WTC11 (cell line): ENCODE data around the gene FOXJ3. TPM values are rescaled to one million over a fixed set of nuclear protein-coding genes. Genes with fewer than 3 reads are reported as not detected.

Experiments used
- ATAC-seq: fragments of 200-7000 bp; cut with Tn5 transposase; 2 replicates; pipeline ENCODE4 v1.10.0; 2021; ENCODE audit warnings: mild to moderate bottlenecking, moderate library complexity
- CTCF ChIA-PET: fragments of 300-600 bp; sonication (Branson Sonifier 250); formaldehyde crosslinking; loops from one replicate; lab custom pipeline; 2021; ENCODE audit warnings: antibody characterized with exemption; lab: Charles Lee
- POLR2A ChIA-PET: fragments of 350-600 bp; sonication (Branson Sonifier 250); formaldehyde crosslinking; loops from one replicate; lab custom pipeline; 2021; ENCODE audit warnings: antibody characterized with exemption; lab: Charles Lee
- DNase-seq: peaks from one replicate; pipeline ENCODE4 v3.0.0; 2021; ENCODE audit warnings: low spot score
- H3K27ac Mint-ChIP-seq: 2 replicates; pipeline ENCODE4 v1.8.0; 2021; ENCODE audit warnings: mixed read lengths
- H3K27me3 Mint-ChIP-seq: 2 replicates; pipeline ENCODE4 v1.8.0; 2021; ENCODE audit warnings: low read depth, mild to moderate bottlenecking, moderate library complexity, mixed read lengths
- H3K36me3 Mint-ChIP-seq: 2 replicates; pipeline ENCODE4 v1.8.0; 2021; ENCODE audit warnings: mixed read lengths
- H3K4me1 Mint-ChIP-seq: 2 replicates; pipeline ENCODE4 v1.8.0; 2022; ENCODE audit warnings: mixed read lengths
- H3K4me3 Mint-ChIP-seq: 2 replicates; pipeline ENCODE4 v1.8.0; 2021; ENCODE audit warnings: mild to moderate bottlenecking, moderate library complexity, mixed read lengths
- H3K9me3 Mint-ChIP-seq: 2 replicates; pipeline ENCODE4 v1.8.0; 2021; ENCODE audit warnings: mixed read lengths
- ELF4 ChIP-seq: sonication (generic); formaldehyde crosslinking; IDR thresholded peaks from 2 replicates; pipeline ENCODE4 v1.8.1; 2022; ENCODE audit warnings: low read depth, mild to moderate bottlenecking, moderate library complexity, missing genetic modification reagents
- GABPB1 ChIP-seq: sonication (generic); formaldehyde crosslinking; IDR thresholded peaks from 2 replicates; pipeline ENCODE4 v1.8.1; 2023; ENCODE audit warnings: mild to moderate bottlenecking, missing genetic modification reagents
- GTF2I ChIP-seq: fragments of 250-450 bp; sonication (Bioruptor Pico); conservative IDR thresholded peaks from 2 replicates; pipeline ENCODE4 v1.4.0; 2021; ENCODE audit warnings: mild to moderate bottlenecking
- JAZF1 ChIP-seq: fragments of 250-450 bp; sonication (Bioruptor Pico); IDR thresholded peaks from 2 replicates; pipeline ENCODE4 v1.9.0; 2021; ENCODE audit warnings: moderate library complexity, mild to moderate bottlenecking, inconsistent platforms
- MXD4 ChIP-seq: fragments of 250-450 bp; sonication (Bioruptor Pico); IDR thresholded peaks from 2 replicates; pipeline ENCODE4 v1.8.0; 2021; ENCODE audit warnings: mild to moderate bottlenecking, moderate library complexity, borderline replicate concordance
- NFE2L1 ChIP-seq: sonication (generic); formaldehyde crosslinking; IDR thresholded peaks from 2 replicates; pipeline ENCODE4 v1.8.1; 2023; ENCODE audit warnings: missing genetic modification reagents
- RELA ChIP-seq: sonication (generic); formaldehyde crosslinking; IDR thresholded peaks from 2 replicates; pipeline ENCODE4 v1.8.1; 2022; ENCODE audit warnings: missing genetic modification reagents, mild to moderate bottlenecking, borderline replicate concordance
- SOX15 ChIP-seq: fragments of 250-450 bp; sonication (Bioruptor Pico); IDR thresholded peaks from 2 replicates; pipeline ENCODE4 v1.9.0; 2021; ENCODE audit warnings: mild to moderate bottlenecking
- TCF7 ChIP-seq: sonication (generic); formaldehyde crosslinking; IDR thresholded peaks from 2 replicates; pipeline ENCODE4 v1.8.0; 2022; ENCODE audit warnings: mild to moderate bottlenecking, low read depth, missing genetic modification reagents, moderate library complexity
- TP53 ChIP-seq: sonication (generic); formaldehyde crosslinking; IDR thresholded peaks from 2 replicates; pipeline ENCODE4 v1.8.1; 2023; ENCODE audit warnings: mild to moderate bottlenecking, missing genetic modification reagents
- ZNF121 ChIP-seq: sonication (generic); formaldehyde crosslinking; IDR thresholded peaks from 2 replicates; pipeline ENCODE4 v1.8.0; 2023; ENCODE audit warnings: missing genetic modification reagents
- total RNA-seq: library from RNA; stranded (reverse); gene quantifications from 3 replicates; pipeline ENCODE4 v1.2.3, GENCODE V29; 2021
- TF ChIP-seq, protein P1 (sequence below): fragments of 250-450 bp; sonication (Bioruptor Pico); IDR thresholded peaks from 2 replicates; pipeline ENCODE4 v1.8.0; 2021; ENCODE audit warnings: mild to moderate bottlenecking
- TF ChIP-seq, protein P2 (sequence below): sonication (generic); formaldehyde crosslinking; IDR thresholded peaks from 2 replicates; pipeline ENCODE4 v1.8.1; 2022; ENCODE audit warnings: low read depth, missing genetic modification reagents, borderline replicate concordance
- TF ChIP-seq, protein P3 (sequence below): sonication (generic); formaldehyde crosslinking; IDR thresholded peaks from 2 replicates; pipeline ENCODE4 v1.8.0; 2023; ENCODE audit warnings: mild to moderate bottlenecking, missing genetic modification reagents
- TF ChIP-seq, protein P4 (sequence below): fragments of 250-450 bp; sonication (Bioruptor Pico); IDR thresholded peaks from 2 replicates; pipeline ENCODE4 v2.1.2; 2022; ENCODE audit warnings: mild to moderate bottlenecking, moderate library complexity
- TF ChIP-seq, protein P5 (sequence below): sonication (generic); formaldehyde crosslinking; IDR thresholded peaks from 2 replicates; pipeline ENCODE4 v1.8.1; 2023; ENCODE audit warnings: mild to moderate bottlenecking, missing genetic modification reagents, moderate library complexity
- TF ChIP-seq, protein P6 (sequence below): fragments of 250-450 bp; sonication (Bioruptor Pico); IDR thresholded peaks from 2 replicates; pipeline ENCODE4 v1.9.0; 2021; ENCODE audit warnings: moderate library complexity, mild to moderate bottlenecking, inconsistent platforms, borderline replicate concordance
- TF ChIP-seq, protein P7 (sequence below): sonication (generic); formaldehyde crosslinking; IDR thresholded peaks from 2 replicates; pipeline ENCODE4 v1.8.0; 2022; ENCODE audit warnings: missing genetic modification reagents

The FOXJ3 gene
- total RNA-seq, 1 experiment from 2014 or later = 43.3 TPM

DNA sequence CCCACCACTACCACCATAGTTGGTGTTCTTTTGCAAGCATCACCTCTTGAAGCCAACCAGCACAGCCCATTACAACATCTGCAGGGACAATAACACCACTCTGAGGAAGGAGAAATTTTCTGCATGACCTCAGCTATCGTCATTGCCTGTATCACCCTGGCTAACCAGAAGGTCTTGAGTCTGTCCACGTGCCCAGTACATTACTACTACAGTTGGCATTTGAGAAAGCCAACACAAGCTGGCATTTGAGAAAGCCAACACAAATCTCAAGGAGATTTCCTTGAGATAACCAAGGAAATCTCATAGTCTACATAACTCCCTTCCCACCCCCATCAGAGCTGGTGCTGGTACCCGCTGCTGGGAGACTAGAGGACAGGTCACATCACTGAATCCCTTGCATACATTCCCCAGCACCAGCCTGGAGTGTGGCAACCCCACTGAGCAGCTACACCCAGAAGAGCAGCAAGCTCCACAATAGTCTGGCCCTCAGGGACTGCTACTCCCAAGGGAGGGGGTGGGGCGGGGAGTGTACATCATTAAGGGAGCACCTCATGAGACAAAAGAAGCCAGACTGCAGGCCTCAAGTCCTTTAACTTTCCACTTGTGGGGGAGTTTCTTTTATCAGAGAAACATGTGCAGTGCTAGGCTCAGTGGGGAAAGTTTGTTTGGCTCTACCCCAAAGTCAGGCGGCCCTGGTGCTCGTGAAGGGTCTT lies 124.5 kb downstream of the FOXJ3 start:
- peaks cover 16% of the 10 kb centered on the region for H3K36me3 Mint-ChIP-seq
- H3K27me3 Mint-ChIP-seq = no peaks in the 10 kb centered on the region
- no peak overlapping the region for H3K4me3 Mint-ChIP-seq
- peaks cover 20% of the 10 kb centered on the region for H3K9me3 Mint-ChIP-seq
- POLR2A ChIA-PET = no interaction called here
- DNase-seq (no peak), ATAC-seq (no peak)
- TF ChIP-seq TCF7 (CRISPR knock-in tag) = no peak
- TF ChIP-seq JAZF1 (CRISPR knock-in tag) = no peak
- TF ChIP-seq MXD4 = no peak
- TF ChIP-seq, protein P1, sequence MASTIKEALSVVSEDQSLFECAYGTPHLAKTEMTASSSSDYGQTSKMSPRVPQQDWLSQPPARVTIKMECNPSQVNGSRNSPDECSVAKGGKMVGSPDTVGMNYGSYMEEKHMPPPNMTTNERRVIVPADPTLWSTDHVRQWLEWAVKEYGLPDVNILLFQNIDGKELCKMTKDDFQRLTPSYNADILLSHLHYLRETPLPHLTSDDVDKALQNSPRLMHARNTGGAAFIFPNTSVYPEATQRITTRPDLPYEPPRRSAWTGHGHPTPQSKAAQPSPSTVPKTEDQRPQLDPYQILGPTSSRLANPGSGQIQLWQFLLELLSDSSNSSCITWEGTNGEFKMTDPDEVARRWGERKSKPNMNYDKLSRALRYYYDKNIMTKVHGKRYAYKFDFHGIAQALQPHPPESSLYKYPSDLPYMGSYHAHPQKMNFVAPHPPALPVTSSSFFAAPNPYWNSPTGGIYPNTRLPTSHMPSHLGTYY = no peak
- no peak for TF ChIP-seq ELF4 (CRISPR knock-in tag)
- no peak for TF ChIP-seq ZNF121 (CRISPR knock-in tag)
- TF ChIP-seq NFE2L1 = no peak
- TF ChIP-seq, protein P2, sequence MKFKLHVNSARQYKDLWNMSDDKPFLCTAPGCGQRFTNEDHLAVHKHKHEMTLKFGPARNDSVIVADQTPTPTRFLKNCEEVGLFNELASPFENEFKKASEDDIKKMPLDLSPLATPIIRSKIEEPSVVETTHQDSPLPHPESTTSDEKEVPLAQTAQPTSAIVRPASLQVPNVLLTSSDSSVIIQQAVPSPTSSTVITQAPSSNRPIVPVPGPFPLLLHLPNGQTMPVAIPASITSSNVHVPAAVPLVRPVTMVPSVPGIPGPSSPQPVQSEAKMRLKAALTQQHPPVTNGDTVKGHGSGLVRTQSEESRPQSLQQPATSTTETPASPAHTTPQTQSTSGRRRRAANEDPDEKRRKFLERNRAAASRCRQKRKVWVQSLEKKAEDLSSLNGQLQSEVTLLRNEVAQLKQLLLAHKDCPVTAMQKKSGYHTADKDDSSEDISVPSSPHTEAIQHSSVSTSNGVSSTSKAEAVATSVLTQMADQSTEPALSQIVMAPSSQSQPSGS (CRISPR knock-in tag) = no peak
- TF ChIP-seq GTF2I = no peak
- TF ChIP-seq, protein P3, sequence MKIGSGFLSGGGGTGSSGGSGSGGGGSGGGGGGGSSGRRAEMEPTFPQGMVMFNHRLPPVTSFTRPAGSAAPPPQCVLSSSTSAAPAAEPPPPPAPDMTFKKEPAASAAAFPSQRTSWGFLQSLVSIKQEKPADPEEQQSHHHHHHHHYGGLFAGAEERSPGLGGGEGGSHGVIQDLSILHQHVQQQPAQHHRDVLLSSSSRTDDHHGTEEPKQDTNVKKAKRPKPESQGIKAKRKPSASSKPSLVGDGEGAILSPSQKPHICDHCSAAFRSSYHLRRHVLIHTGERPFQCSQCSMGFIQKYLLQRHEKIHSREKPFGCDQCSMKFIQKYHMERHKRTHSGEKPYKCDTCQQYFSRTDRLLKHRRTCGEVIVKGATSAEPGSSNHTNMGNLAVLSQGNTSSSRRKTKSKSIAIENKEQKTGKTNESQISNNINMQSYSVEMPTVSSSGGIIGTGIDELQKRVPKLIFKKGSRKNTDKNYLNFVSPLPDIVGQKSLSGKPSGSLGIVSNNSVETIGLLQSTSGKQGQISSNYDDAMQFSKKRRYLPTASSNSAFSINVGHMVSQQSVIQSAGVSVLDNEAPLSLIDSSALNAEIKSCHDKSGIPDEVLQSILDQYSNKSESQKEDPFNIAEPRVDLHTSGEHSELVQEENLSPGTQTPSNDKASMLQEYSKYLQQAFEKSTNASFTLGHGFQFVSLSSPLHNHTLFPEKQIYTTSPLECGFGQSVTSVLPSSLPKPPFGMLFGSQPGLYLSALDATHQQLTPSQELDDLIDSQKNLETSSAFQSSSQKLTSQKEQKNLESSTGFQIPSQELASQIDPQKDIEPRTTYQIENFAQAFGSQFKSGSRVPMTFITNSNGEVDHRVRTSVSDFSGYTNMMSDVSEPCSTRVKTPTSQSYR = no peak
- TF ChIP-seq SOX15 (CRISPR knock-in tag) = no peak
- no peak for TF ChIP-seq RELA (CRISPR knock-in tag)
- TF ChIP-seq, protein P4, sequence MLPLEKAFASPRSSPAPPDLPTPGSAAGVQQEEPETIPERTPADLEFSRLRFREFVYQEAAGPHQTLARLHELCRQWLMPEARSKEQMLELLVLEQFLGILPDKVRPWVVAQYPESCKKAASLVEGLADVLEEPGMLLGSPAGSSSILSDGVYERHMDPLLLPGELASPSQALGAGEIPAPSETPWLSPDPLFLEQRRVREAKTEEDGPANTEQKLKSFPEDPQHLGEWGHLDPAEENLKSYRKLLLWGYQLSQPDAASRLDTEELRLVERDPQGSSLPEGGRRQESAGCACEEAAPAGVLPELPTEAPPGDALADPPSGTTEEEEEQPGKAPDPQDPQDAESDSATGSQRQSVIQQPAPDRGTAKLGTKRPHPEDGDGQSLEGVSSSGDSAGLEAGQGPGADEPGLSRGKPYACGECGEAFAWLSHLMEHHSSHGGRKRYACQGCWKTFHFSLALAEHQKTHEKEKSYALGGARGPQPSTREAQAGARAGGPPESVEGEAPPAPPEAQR (CRISPR knock-in tag) = no peak
- TF ChIP-seq, protein P5, sequence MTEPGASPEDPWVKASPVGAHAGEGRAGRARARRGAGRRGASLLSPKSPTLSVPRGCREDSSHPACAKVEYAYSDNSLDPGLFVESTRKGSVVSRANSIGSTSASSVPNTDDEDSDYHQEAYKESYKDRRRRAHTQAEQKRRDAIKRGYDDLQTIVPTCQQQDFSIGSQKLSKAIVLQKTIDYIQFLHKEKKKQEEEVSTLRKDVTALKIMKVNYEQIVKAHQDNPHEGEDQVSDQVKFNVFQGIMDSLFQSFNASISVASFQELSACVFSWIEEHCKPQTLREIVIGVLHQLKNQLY (CRISPR knock-in tag) = no peak
- TF ChIP-seq GABPB1 (CRISPR knock-in tag) = no peak
- TF ChIP-seq, protein P6, sequence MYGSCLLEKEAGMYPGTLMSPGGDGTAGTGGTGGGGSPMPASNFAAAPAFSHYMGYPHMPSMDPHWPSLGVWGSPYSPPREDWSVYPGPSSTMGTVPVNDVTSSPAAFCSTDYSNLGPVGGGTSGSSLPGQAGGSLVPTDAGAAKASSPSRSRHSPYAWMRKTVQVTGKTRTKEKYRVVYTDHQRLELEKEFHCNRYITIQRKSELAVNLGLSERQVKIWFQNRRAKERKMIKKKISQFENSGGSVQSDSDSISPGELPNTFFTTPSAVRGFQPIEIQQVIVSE (CRISPR knock-in tag) = no peak
- TF ChIP-seq, protein P7, sequence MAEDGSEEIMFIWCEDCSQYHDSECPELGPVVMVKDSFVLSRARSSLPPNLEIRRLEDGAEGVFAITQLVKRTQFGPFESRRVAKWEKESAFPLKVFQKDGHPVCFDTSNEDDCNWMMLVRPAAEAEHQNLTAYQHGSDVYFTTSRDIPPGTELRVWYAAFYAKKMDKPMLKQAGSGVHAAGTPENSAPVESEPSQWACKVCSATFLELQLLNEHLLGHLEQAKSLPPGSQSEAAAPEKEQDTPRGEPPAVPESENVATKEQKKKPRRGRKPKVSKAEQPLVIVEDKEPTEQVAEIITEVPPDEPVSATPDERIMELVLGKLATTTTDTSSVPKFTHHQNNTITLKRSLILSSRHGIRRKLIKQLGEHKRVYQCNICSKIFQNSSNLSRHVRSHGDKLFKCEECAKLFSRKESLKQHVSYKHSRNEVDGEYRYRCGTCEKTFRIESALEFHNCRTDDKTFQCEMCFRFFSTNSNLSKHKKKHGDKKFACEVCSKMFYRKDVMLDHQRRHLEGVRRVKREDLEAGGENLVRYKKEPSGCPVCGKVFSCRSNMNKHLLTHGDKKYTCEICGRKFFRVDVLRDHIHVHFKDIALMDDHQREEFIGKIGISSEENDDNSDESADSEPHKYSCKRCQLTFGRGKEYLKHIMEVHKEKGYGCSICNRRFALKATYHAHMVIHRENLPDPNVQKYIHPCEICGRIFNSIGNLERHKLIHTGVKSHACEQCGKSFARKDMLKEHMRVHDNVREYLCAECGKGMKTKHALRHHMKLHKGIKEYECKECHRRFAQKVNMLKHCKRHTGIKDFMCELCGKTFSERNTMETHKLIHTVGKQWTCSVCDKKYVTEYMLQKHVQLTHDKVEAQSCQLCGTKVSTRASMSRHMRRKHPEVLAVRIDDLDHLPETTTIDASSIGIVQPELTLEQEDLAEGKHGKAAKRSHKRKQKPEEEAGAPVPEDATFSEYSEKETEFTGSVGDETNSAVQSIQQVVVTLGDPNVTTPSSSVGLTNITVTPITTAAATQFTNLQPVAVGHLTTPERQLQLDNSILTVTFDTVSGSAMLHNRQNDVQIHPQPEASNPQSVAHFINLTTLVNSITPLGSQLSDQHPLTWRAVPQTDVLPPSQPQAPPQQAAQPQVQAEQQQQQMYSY = no peak
- no peak for TF ChIP-seq TP53
- CTCF ChIA-PET = interaction anchor here (1.3 kb wide), 1 partner anchor 37 kb away, joined by 5 read pairs; no protein-coding TSS in a partner anchor
- peaks cover 43% of the 10 kb centered on the region for H3K4me1 Mint-ChIP-seq
- no peak overlapping the region for H3K27ac Mint-ChIP-seq
